ENCODE measurements around the gene UNC13A.

DNA sequence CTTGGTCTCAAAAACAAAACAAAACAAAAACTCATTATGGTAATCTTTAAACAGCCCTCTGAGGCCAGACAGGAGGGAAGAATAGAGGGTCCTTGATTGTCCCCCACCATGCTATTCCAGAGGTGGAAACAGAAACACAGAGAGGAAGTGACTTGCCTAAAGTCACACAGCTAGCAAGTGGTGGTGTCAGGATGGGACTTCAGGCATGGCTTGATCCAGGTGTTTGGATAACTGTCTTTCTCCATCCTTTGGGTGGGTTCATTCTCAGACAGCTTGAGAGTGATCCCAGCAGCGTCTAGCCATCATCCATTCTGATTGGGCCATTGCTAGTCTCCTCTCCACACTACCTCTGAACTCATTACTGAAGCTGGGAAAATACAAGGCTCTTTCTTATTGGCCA lies 120.2 kb downstream of the UNC13A start:
- TF ChIP-seq CTCF (IDR thresholded peaks at IDR 0.05) (no peak), POLR2AphosphoS5 (IDR thresholded peaks at IDR 0.05) (no peak), POLR2A (IDR thresholded peaks at IDR 0.05) (no peak)

All from prostate gland (tissue), 2 donors.